K562 (cell line): Measurements from ENCODE around the gene CCDC32. TPM values are rescaled to one million over a fixed set of nuclear protein-coding genes. Genes with fewer than 3 reads are reported as not detected.

ENCODE experiments used
- HDAC1 ChIP-seq, 2 experiments: fragments of 450-650 bp; IDR thresholded peaks; 2 replicates each; pipeline ENCODE4 v1.6.1; 2016 to 2017; ENCODE audit warnings: inconsistent platforms in 1 of 2, mild to moderate bottlenecking in 1 of 2, moderate library complexity in 1 of 2
- MAFG ChIP-seq: fragments of 450-650 bp; conservative IDR thresholded peaks from 2 replicates; pipeline ENCODE4 v1.6.1; 2016; ENCODE audit warnings: missing genetic modification characterization, missing compliant biosample characterization
- NR2F6 ChIP-seq: fragments of 450-650 bp; formaldehyde crosslinking; IDR thresholded peaks from 2 replicates; pipeline ENCODE4 v1.4.0; 2020; ENCODE audit warnings: mild to moderate bottlenecking
- polyA plus RNA-seq, 8 experiments: library from polyadenylated mRNA; depleted of rRNA in 4 of 8; stranded (reverse) in 5 of 8; unstranded in 3 of 8; fragments of >200 nt; fragmentation: Nextera tagmentation in 2 of 8; fragmentation: Illumina TruSeq in 1 of 8; extraction: Ambion mirVana in 2 of 8; extraction: Trizol in 1 of 8; gene quantifications; 2 replicates each; pipeline versions ENCODE4 v1.2.1 to v1.2.3, GENCODE V29; 2011 to 2014; ENCODE audit warnings: inconsistent platforms in 1 of 8, missing spikeins in 1 of 8
- total RNA-seq, 7 experiments: library from RNA; depleted of rRNA in 6 of 7; stranded (reverse); fragments of >200 nt in 6 of 7; fragmentation: Illumina TruSeq in 2 of 7; extraction: Trizol in 2 of 7; gene quantifications; 2 replicates each; pipeline versions ENCODE4 v1.2.1 to v1.2.3, GENCODE V29; 2011 to 2021; ENCODE audit warnings: low replicate concordance in 1 of 7
- TF ChIP-seq, protein P1 (sequence below): fragments of 450-650 bp; IDR thresholded peaks from 2 replicates; pipeline ENCODE4 v1.6.1; 2016; ENCODE audit warnings: low read depth
- TF ChIP-seq, protein P2 (sequence below): sonication (generic); formaldehyde crosslinking; IDR thresholded peaks from 2 replicates; pipeline ENCODE4 v1.8.1; 2022; ENCODE audit warnings: missing genetic modification reagents

CCDC32 gene
- total and polyA plus RNA-seq, 9 of the 15 experiments (the other 6 are each of a cell fraction or from before 2014, with no cell fraction given), result 22.2 to 94.8 (median 37.1) TPM

GRCh38 chr15:40554161-40554525 lies 10.7 kb downstream of the CCDC32 start (continued):
- TF ChIP-seq, protein P1, sequence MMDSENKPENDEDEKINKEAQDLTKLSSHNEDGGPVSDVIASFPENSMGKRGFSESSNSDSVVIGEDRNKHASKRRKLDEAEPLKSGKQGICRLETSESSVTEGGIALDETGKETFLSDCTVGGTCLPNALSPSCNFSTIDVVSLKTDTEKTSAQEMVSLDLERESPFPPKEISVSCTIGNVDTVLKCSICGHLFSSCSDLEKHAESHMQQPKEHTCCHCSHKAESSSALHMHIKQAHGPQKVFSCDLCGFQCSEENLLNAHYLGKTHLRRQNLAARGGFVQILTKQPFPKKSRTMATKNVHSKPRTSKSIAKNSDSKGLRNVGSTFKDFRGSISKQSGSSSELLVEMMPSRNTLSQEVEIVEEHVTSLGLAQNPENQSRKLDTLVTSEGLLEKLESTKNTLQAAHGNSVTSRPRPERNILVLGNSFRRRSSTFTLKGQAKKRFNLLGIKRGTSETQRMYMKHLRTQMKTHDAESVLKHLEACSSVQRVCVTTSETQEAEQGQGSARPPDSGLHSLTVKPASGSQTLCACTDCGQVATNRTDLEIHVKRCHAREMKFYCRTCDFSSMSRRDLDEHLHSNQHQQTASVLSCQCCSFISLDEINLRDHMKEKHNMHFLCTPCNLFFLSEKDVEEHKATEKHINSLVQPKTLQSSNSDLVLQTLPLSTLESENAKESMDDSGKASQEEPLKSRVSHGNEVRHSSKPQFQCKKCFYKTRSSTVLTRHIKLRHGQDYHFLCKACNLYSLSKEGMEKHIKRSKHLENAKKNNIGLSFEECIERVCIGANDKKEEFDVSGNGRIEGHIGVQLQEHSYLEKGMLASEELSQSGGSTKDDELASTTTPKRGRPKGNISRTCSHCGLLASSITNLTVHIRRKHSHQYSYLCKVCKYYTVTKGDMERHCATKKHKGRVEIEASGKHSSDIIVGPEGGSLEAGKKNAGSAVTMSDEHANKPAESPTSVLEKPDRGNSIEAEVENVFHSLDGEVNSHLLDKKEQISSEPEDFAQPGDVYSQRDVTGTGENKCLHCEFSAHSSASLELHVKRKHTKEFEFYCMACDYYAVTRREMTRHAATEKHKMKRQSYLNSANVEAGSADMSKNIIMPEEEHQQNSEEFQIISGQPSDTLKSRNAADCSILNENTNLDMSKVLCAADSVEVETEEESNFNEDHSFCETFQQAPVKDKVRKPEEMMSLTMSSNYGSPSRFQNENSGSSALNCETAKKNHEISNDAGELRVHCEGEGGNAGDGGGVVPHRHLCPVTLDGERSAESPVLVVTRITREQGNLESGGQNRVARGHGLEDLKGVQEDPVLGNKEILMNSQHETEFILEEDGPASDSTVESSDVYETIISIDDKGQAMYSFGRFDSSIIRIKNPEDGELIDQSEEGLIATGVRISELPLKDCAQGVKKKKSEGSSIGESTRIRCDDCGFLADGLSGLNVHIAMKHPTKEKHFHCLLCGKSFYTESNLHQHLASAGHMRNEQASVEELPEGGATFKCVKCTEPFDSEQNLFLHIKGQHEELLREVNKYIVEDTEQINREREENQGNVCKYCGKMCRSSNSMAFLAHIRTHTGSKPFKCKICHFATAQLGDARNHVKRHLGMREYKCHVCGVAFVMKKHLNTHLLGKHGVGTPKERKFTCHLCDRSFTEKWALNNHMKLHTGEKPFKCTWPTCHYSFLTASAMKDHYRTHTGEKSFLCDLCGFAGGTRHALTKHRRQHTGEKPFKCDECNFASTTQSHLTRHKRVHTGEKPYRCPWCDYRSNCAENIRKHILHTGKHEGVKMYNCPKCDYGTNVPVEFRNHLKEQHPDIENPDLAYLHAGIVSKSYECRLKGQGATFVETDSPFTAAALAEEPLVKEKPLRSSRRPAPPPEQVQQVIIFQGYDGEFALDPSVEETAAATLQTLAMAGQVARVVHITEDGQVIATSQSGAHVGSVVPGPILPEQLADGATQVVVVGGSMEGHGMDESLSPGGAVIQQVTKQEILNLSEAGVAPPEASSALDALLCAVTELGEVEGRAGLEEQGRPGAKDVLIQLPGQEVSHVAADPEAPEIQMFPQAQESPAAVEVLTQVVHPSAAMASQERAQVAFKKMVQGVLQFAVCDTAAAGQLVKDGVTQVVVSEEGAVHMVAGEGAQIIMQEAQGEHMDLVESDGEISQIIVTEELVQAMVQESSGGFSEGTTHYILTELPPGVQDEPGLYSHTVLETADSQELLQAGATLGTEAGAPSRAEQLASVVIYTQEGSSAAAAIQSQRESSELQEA, result no peak
- TF ChIP-seq NR2F6 (CRISPR knock-in tag) (no peak), HDAC1 (IDR thresholded peaks at IDR 0.05) (no peak), MAFG (tag) (no peak)
- TF ChIP-seq, protein P2, sequence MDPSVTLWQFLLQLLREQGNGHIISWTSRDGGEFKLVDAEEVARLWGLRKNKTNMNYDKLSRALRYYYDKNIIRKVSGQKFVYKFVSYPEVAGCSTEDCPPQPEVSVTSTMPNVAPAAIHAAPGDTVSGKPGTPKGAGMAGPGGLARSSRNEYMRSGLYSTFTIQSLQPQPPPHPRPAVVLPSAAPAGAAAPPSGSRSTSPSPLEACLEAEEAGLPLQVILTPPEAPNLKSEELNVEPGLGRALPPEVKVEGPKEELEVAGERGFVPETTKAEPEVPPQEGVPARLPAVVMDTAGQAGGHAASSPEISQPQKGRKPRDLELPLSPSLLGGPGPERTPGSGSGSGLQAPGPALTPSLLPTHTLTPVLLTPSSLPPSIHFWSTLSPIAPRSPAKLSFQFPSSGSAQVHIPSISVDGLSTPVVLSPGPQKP, result no peak
